GM19043 (cell line): ENCODE data around the gene PARN.

Source experiments
- ATAC-seq: cut with Tn5 transposase; IDR thresholded peaks from one replicate; pipeline ENCODE4 v1.9.1; 2021; ENCODE audit warnings: low read depth; ENCODE audit not compliant: unreplicated experiment

Gene PARN

GRCh38 chr16:14476183-14476582 is 153.9 kb downstream of the PARN start:
- ATAC-seq = no peak

GRCh38 chr16:14475370-14476139 is 154.5 kb downstream of the PARN start:
- ATAC-seq = no peak

GRCh38 chr16:14473488-14473887 is 156.6 kb downstream of the PARN start:
- ATAC-seq = no peak

GRCh38 chr16:14472357-14472756 is 157.7 kb downstream of the PARN start:
- ATAC-seq = no peak

GRCh38 chr16:14470788-14471187 is 159.3 kb downstream of the PARN start:
- no peak for ATAC-seq

GRCh38 chr16:14465799-14466198 is 164.3 kb downstream of the PARN start:
- no peak for ATAC-seq

GRCh38 chr16:14464796-14465195 is 165.3 kb downstream of the PARN start:
- ATAC-seq = no peak

GRCh38 chr16:14464192-14464591 is 165.9 kb downstream of the PARN start:
- ATAC-seq = no peak

- ATAC-seq = no peak
Measured at GRCh38 chr16:14462811-14463210, 167.2 kb downstream of the PARN start.

- no peak for ATAC-seq
Measured at GRCh38 chr16:14460726-14461125, 169.3 kb downstream of the PARN start.

- no peak for ATAC-seq
Measured at GRCh38 chr16:14458576-14458975, 171.5 kb downstream of the PARN start.

GRCh38 chr16:14456793-14457481 is 173.1 kb downstream of the PARN start:
- no peak for ATAC-seq

- no peak for ATAC-seq
Measured at GRCh38 chr16:14455573-14455972, 174.5 kb downstream of the PARN start.

- ATAC-seq = no peak
Measured at GRCh38 chr16:14454391-14454790, 175.7 kb downstream of the PARN start.

GRCh38 chr16:14452066-14452465 is 178.0 kb downstream of the PARN start:
- no peak for ATAC-seq

- ATAC-seq = no peak
Measured at GRCh38 chr16:14450846-14451245, 179.2 kb downstream of the PARN start.

- no peak for ATAC-seq
Measured at GRCh38 chr16:14449790-14450480, 180.1 kb downstream of the PARN start.

GRCh38 chr16:14449334-14449733 is 180.7 kb downstream of the PARN start:
- ATAC-seq = no peak

GRCh38 chr16:14448879-14449278 is 181.2 kb downstream of the PARN start:
- ATAC-seq = no peak

GRCh38 chr16:14447783-14448182 is 182.3 kb downstream of the PARN start:
- ATAC-seq = no peak

- no peak for ATAC-seq
Measured at GRCh38 chr16:14446796-14447195, 183.3 kb downstream of the PARN start.
